Fibroblast of pulmonary artery (primary cell): Measurements from ENCODE around the gene CD81.

Experiments used
- DNase-seq: peaks from one replicate; pipeline ENCODE4 v3.0.0-alpha.2; 2010; ENCODE audit warnings: low read depth
- H3K4me3 ChIP-seq: replicated peaks from 2 replicates; pipeline ENCODE4 v1.5.1; 2011; ENCODE audit warnings: low read depth, mild to moderate bottlenecking, control low read depth, low read length, moderate library complexity
- CTCF ChIP-seq: IDR thresholded peaks from 2 replicates; pipeline ENCODE4 v1.5.1; 2011; ENCODE audit warnings: mild to moderate bottlenecking, control low read depth, low read length, inconsistent platforms; ENCODE audit errors: missing control alignments

Gene CD81

GRCh38 chr11:2419638-2420501 is 42.8 kb downstream of the CD81 start:
- DNase-seq = peak; percentile 87
- TF ChIP-seq CTCF = peak; percentile 91
- H3K4me3 ChIP-seq = no peak overlapping the region

- peak; percentile 74 for DNase-seq
- no peak overlapping the region for H3K4me3 ChIP-seq
- TF ChIP-seq CTCF = peak; percentile 81
These were observed 43.6 kb downstream of the CD81 start for GRCh38 chr11:2420502-2421225.

GRCh38 chr11:2421226-2421994 is 44.3 kb downstream of the CD81 start:
- TF ChIP-seq CTCF = no peak
- no peak for DNase-seq
- no peak overlapping the region for H3K4me3 ChIP-seq

- no peak overlapping the region for H3K4me3 ChIP-seq
These were observed 44.9 kb downstream of the CD81 start for GRCh38 chr11:2421996-2422395.

GRCh38 chr11:2422461-2423156 is 45.5 kb downstream of the CD81 start:
- DNase-seq = no peak
- no peak for TF ChIP-seq CTCF
- no peak overlapping the region for H3K4me3 ChIP-seq

More at GRCh38 chr11:2421996-2422395, 44.9 kb downstream of the CD81 start:
- DNase-seq = no peak
- TF ChIP-seq CTCF = no peak

- no peak for DNase-seq
These were observed 46.3 kb downstream of the CD81 start for GRCh38 chr11:2423157-2424025.

More at GRCh38 chr11:2423157-2424025, 46.3 kb downstream of the CD81 start:
- H3K4me3 ChIP-seq = no peak overlapping the region
- no peak for TF ChIP-seq CTCF
